Neutrophil (primary cell): Measurements from ENCODE around the gene BEST3.

Experiments used
- H3K27ac ChIP-seq: fragments of 200-600 bp; sonication (generic); 2 replicates; pipeline ENCODE4 v1.5.1; 2016; ENCODE audit warnings: mild to moderate bottlenecking, moderate library complexity
- H3K27me3 ChIP-seq: fragments of 200-600 bp; sonication (generic); 2 replicates; pipeline ENCODE4 v1.6.0; 2016; ENCODE audit warnings: mild to moderate bottlenecking
- H3K36me3 ChIP-seq: fragments of 200-600 bp; sonication (generic); 2 replicates; pipeline ENCODE4 v1.5.1; 2017
- H3K4me1 ChIP-seq, 2 experiments: fragments of 200-600 bp in 1 of 2; sonication (generic) in 1 of 2; 1 replicate in 1 of 2; 2 replicates in 1 of 2; pipeline versions ENCODE4 v1.5.1 to v1.6.1; 2013 to 2016; ENCODE audit warnings: low read depth in 1 of 2, low read length in 1 of 2, mild to moderate bottlenecking in 1 of 2, moderate library complexity in 1 of 2; ENCODE audit not compliant: control insufficient read depth in 1 of 2, insufficient read depth in 1 of 2
- H3K4me3 ChIP-seq, 2 experiments: fragments of 200-600 bp in 1 of 2; sonication (generic) in 1 of 2; 1 replicate in 1 of 2; 2 replicates in 1 of 2; pipeline ENCODE4 v1.5.1; 2013 to 2016; ENCODE audit warnings: low read depth in 1 of 2, low read length in 1 of 2, mild to moderate bottlenecking in 1 of 2, moderate library complexity in 1 of 2
- H3K9me3 ChIP-seq: fragments of 200-600 bp; sonication (generic); 2 replicates; pipeline ENCODE4 v1.5.1; 2016
- TF ChIP-seq, protein P1 (sequence below): fragments of 200-600 bp; sonication (generic); IDR thresholded peaks from 2 replicates; pipeline ENCODE4 v1.5.1; 2016; ENCODE audit warnings: antibody characterized with exemption

BEST3 gene

DNA sequence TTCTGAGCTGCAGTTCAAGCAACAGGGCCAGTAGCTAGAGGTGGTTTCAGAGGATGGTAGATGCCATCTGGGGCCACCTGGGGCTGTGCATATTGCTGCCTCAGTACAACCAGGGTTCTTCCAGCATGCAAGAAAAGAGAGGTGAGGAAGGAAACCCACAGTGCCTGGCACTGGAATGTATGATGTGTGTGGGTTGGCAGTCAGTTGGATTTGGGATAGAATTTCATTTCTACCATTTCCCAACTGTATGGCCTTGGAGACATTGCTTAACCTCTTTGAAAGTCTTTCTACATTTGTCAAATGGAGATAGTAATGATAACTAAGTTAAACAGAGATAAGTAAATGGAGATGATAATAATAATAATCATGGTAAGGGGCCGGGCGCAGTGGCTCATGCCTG, 78.2 kb downstream of the BEST3 start:
- no peaks in the 10 kb centered on the region for H3K27me3 ChIP-seq

DNA sequence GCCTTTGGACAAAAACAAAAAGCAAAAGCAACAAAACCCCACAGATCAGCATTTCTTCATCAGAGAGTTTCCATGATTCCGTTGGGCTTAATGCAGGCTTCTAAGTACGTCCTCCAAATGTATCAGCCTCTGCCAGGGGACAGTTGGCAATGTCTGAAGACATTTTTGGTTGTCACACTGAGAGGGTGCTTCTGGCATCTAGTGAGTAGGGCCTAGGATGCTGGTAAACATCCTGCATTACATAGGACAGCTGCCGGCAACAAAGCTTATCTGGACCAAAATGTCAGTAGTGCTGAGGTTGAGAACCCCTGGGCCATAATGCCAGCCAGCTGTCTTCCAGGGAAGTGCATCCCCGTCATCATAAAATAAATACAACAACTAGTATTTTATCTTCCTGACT, 79.0 kb downstream of the BEST3 start:
- Histone ChIP-seq H3K27ac (no peak overlapping the region), H3K4me1 (no peaks in the 10 kb centered on the region), H3K36me3 (no peaks in the 10 kb centered on the region), H3K4me3 (no peak overlapping the region), H3K9me3 (no peaks in the 10 kb centered on the region), H3K27me3 (no peaks in the 10 kb centered on the region)
- TF ChIP-seq, protein P1, sequence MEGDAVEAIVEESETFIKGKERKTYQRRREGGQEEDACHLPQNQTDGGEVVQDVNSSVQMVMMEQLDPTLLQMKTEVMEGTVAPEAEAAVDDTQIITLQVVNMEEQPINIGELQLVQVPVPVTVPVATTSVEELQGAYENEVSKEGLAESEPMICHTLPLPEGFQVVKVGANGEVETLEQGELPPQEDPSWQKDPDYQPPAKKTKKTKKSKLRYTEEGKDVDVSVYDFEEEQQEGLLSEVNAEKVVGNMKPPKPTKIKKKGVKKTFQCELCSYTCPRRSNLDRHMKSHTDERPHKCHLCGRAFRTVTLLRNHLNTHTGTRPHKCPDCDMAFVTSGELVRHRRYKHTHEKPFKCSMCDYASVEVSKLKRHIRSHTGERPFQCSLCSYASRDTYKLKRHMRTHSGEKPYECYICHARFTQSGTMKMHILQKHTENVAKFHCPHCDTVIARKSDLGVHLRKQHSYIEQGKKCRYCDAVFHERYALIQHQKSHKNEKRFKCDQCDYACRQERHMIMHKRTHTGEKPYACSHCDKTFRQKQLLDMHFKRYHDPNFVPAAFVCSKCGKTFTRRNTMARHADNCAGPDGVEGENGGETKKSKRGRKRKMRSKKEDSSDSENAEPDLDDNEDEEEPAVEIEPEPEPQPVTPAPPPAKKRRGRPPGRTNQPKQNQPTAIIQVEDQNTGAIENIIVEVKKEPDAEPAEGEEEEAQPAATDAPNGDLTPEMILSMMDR = no peak

More for the DNA sequence above, 78.2 kb downstream of the BEST3 start:
- Histone ChIP-seq H3K9me3 (no peaks in the 10 kb centered on the region), H3K4me3 (no peak overlapping the region), H3K27ac (no peak overlapping the region), H3K36me3 (no peaks in the 10 kb centered on the region), H3K4me1 (no peaks in the 10 kb centered on the region)
- TF ChIP-seq, protein P1 = no peak

DNA sequence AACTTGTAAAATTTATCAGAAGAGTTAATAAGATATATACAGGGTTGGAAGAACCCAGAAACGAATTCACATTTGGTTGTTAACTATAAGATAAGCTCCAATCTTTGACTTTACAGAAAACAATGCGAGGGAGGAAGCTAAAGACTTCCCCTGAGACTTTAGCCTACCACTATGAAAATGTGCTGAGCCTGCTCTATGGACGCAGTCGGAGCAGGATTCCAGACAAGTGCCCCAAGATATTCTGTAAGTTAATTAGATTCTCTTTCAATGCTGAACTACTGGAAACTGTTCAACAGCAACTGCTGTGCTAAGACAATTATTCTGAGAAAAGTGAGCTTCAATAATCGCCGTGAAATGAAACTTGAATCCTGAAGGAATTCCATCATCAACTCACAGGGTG, 80.1 kb downstream of the BEST3 start:
- H3K4me1 ChIP-seq = no peaks in the 10 kb centered on the region
- H3K4me3 ChIP-seq = no peak overlapping the region
- H3K27me3 ChIP-seq = no peaks in the 10 kb centered on the region
- H3K9me3 ChIP-seq = no peaks in the 10 kb centered on the region
- H3K27ac ChIP-seq = no peak overlapping the region
- no peaks in the 10 kb centered on the region for H3K36me3 ChIP-seq
- TF ChIP-seq, protein P1 = no peak

DNA sequence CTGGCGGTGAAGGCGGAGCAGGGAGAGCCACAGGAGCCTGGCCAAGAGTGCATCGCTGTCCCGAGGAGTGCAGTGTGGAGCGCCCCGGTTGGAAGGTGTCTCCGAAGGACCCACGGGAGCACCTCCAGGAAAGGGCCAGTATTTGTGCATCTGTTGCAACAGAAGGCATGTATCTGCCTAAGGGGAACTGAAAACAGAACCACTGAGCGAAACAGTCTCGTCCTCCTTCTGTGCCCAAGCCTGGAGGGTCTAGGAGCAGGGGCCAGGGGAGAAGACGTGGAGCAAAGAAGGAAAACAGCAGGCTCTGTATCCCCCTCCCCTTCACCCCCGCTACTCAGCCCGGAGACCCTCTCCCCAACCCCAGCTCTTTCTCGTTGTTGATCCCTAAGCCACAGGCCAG, 83.1 kb downstream of the BEST3 start:
- TF ChIP-seq, protein P1 = no peak
- no peaks in the 10 kb centered on the region for H3K36me3 ChIP-seq
- no peaks in the 10 kb centered on the region for H3K4me1 ChIP-seq
- H3K27me3 ChIP-seq = no peaks in the 10 kb centered on the region
- H3K27ac ChIP-seq = no peak overlapping the region
- no peak overlapping the region for H3K4me3 ChIP-seq
- no peaks in the 10 kb centered on the region for H3K9me3 ChIP-seq

DNA sequence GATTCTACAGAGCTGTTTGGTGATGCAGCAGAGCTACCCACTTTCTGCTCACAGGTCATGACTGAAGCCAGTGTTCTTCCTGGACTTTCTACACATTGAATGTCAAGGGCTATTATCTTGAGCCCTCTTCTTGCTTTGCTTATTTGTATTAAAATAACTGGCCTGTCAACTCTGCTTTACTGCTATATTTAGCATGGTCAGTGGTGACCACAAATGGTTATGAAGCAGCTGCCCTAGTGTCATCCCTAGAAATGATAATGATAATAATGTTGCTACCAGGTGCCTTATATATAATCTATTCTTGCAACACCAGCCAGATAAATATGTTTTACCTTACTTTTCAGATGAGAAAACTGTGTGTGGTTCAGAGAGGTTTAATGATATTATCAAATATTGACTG, 85.8 kb downstream of the BEST3 start:
- H3K27ac ChIP-seq = no peak overlapping the region
- no peaks in the 10 kb centered on the region for H3K4me1 ChIP-seq
- H3K9me3 ChIP-seq = no peaks in the 10 kb centered on the region
- no peaks in the 10 kb centered on the region for H3K36me3 ChIP-seq
- no peaks in the 10 kb centered on the region for H3K27me3 ChIP-seq
- TF ChIP-seq, protein P1 = no peak
- no peak overlapping the region for H3K4me3 ChIP-seq

DNA sequence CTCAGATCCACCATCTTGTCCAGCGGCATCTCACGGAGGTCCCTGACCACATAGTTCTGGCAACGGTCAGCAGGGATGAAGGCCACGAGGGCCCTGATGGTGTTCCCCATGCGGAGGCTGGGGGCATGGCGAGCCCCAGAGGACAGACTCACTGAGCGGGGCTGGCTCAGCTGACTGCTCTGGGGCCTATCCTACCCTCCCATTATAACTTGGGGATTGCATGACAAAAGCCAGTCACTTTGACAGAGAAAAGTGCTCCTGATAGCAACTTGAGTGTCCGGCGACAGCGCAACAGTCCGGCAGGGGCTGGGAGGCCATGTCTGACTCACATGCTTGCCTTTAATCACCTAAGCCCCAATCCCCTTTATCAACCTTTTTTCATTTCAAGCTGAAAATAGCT, 88.4 kb downstream of the BEST3 start, which contains the start of gene LRRC10:
LRRC10 (minus strand) TSS at position 179 of the 400 bp plus-strand sequence; CDS start at position 110, 69 bp downstream.
- peaks cover 0 to 4% of the 10 kb centered on the region in 2 experiments for H3K4me1 ChIP-seq
- no peaks in the 10 kb centered on the region for H3K27me3 ChIP-seq
- no peak within 1 kb of the TSS for H3K4me3 ChIP-seq
- no peaks in the 10 kb centered on the region for H3K9me3 ChIP-seq
- no peaks in the 10 kb centered on the region for H3K36me3 ChIP-seq
- H3K27ac ChIP-seq = no peak within 1 kb of the TSS
- TF ChIP-seq, protein P1 = no peak
